Liver (tissue), 9 donors: ENCODE measurements around the gene ZFP36L2. TPM values are rescaled to one million over a fixed set of nuclear protein-coding genes. Genes with fewer than 3 reads are reported as not detected.

Experiments
- DNase-seq: peaks from one replicate; pipeline ENCODE4 v3.0.0-alpha.2; 2017; ENCODE audit warnings: low spot score
- H3K27ac ChIP-seq, 2 donors: one replicate each; pipeline ENCODE4 v1.7.0; 2013; ENCODE audit warnings: inconsistent platforms in 2 of 2, low read length in 2 of 2, control low read depth in 1 of 2, low read depth in 1 of 2, mild to moderate bottlenecking in 1 of 2
- H3K27me3 ChIP-seq, 4 donors: one replicate each; pipeline versions ENCODE4 v1.6.1 to v1.7.0; 2013; ENCODE audit warnings: low read length in 3 of 4, inconsistent platforms in 1 of 4, mild to moderate bottlenecking in 1 of 4, moderate library complexity in 1 of 4; ENCODE audit not compliant: control insufficient read depth in 4 of 4, insufficient read depth in 4 of 4
- H3K36me3 ChIP-seq, 4 donors: one replicate each; pipeline versions ENCODE4 v1.6.1 to v1.7.0; 2013; ENCODE audit warnings: low read length in 3 of 4, mild to moderate bottlenecking in 3 of 4, low read depth in 1 of 4, moderate library complexity in 1 of 4; ENCODE audit not compliant: control insufficient read depth in 4 of 4, insufficient read depth in 3 of 4
- H3K4me1 ChIP-seq, 4 donors: one replicate each; pipeline versions ENCODE4 v1.6.1 to v1.7.0; 2013; ENCODE audit warnings: low read length in 3 of 4, mild to moderate bottlenecking in 3 of 4, moderate library complexity in 1 of 4; ENCODE audit not compliant: control insufficient read depth in 4 of 4, insufficient read depth in 4 of 4
- H3K4me3 ChIP-seq, 3 donors: one replicate each; pipeline versions ENCODE4 v1.6.1 to v1.7.0; 2013; ENCODE audit warnings: low read length in 3 of 3, control low read depth in 1 of 3, low read depth in 1 of 3, mild to moderate bottlenecking in 1 of 3
- H3K9ac ChIP-seq, 2 donors: one replicate each; pipeline ENCODE4 v1.7.0; 2013; ENCODE audit warnings: low read length in 2 of 2, mild to moderate bottlenecking in 2 of 2, moderate library complexity in 2 of 2, control low read depth in 1 of 2, low read depth in 1 of 2
- H3K9me3 ChIP-seq, 4 donors: one replicate each; pipeline versions ENCODE4 v1.6.1 to v1.7.0; 2013; ENCODE audit warnings: low read length in 3 of 4; ENCODE audit not compliant: control insufficient read depth in 4 of 4
- ATF3 ChIP-seq: IDR thresholded peaks from 2 replicates; pipeline ENCODE4 v1.6.1; 2016; ENCODE audit warnings: antibody characterized with exemption
- CTCF ChIP-seq: fragments of 150-350 bp; IDR thresholded peaks from 2 replicates; pipeline ENCODE4 v1.5.1; 2017; ENCODE audit warnings: improper control_type of control experiment, low read depth, low read length; ENCODE audit not compliant: missing input control
- EGR1 ChIP-seq, 2 donors: IDR thresholded peaks; 2 replicates each; pipeline ENCODE4 v1.6.1; 2016 to 2018; ENCODE audit warnings: antibody characterized with exemption in 2 of 2, low read depth in 2 of 2
- FOXA1 ChIP-seq: IDR thresholded peaks from 2 replicates; pipeline ENCODE4 v1.6.1; 2016; ENCODE audit warnings: antibody characterized with exemption
- FOXA2 ChIP-seq: IDR thresholded peaks from 2 replicates; pipeline ENCODE4 v1.6.1; 2016; ENCODE audit warnings: antibody characterized with exemption
- GABPA ChIP-seq, 2 donors: IDR thresholded peaks in 1 of 2; conservative IDR thresholded peaks in 1 of 2; 2 replicates each; pipeline ENCODE4 v1.6.1; 2016; ENCODE audit warnings: antibody characterized with exemption in 2 of 2, mild to moderate bottlenecking in 1 of 2, moderate library complexity in 1 of 2
- HNF4A ChIP-seq, 2 donors: conservative IDR thresholded peaks; 2 replicates each; pipeline ENCODE4 v1.6.1; 2016; ENCODE audit warnings: antibody characterized with exemption in 2 of 2, mild to moderate bottlenecking in 2 of 2
- HNF4G ChIP-seq: IDR thresholded peaks from 2 replicates; pipeline ENCODE4 v1.6.1; 2016; ENCODE audit warnings: antibody characterized with exemption
- JUND ChIP-seq, 2 donors: IDR thresholded peaks; 2 replicates each; pipeline ENCODE4 v1.6.1; 2016; ENCODE audit warnings: antibody characterized with exemption in 2 of 2
- MAX ChIP-seq: IDR thresholded peaks from 2 replicates; pipeline ENCODE4 v1.6.1; 2016; ENCODE audit warnings: antibody characterized with exemption
- NR2F2 ChIP-seq: IDR thresholded peaks from 2 replicates; pipeline ENCODE4 v1.6.1; 2016; ENCODE audit warnings: antibody characterized with exemption
- RAD21 ChIP-seq, 2 donors: IDR thresholded peaks; 2 replicates each; pipeline ENCODE4 v1.6.1; 2016; ENCODE audit warnings: antibody characterized with exemption in 2 of 2, mild to moderate bottlenecking in 2 of 2
- REST ChIP-seq: IDR thresholded peaks from 2 replicates; pipeline ENCODE4 v1.6.1; 2016; ENCODE audit warnings: antibody characterized with exemption, mild to moderate bottlenecking
- RXRA ChIP-seq, 2 donors: IDR thresholded peaks; 2 replicates each; pipeline ENCODE4 v1.6.1; 2017 to 2018; ENCODE audit warnings: antibody characterized with exemption in 2 of 2, mild to moderate bottlenecking in 1 of 2
- SP1 ChIP-seq: IDR thresholded peaks from 2 replicates; pipeline ENCODE4 v1.6.1; 2018; ENCODE audit warnings: antibody characterized with exemption, mild to moderate bottlenecking
- TAF1 ChIP-seq: conservative IDR thresholded peaks from 2 replicates; pipeline ENCODE4 v1.6.1; 2016; ENCODE audit warnings: antibody characterized with exemption, mild to moderate bottlenecking
- YY1 ChIP-seq: IDR thresholded peaks from 2 replicates; pipeline ENCODE4 v1.6.1; 2016; ENCODE audit warnings: antibody characterized with exemption, mild to moderate bottlenecking
- ZBTB33 ChIP-seq: IDR thresholded peaks from 2 replicates; pipeline ENCODE4 v1.6.1; 2016; ENCODE audit warnings: antibody characterized with exemption
- WGBS: extraction: QIAGEN DNeasy Blood & Tissue Kit; methylation state at CpG from one replicate; pipeline ENCODE4 v1.1.7; 2013; 5-methylcytosine and 5-hydroxymethylcytosine counted together
- polyA plus RNA-seq, 2 donors: library from polyadenylated mRNA; stranded (reverse) in 1 of 2; unstranded in 1 of 2; fragments of 200-250 nt in 1 of 2; fragments of >200 nt in 1 of 2; fragmentation: Nextera tagmentation in 1 of 2; extraction: Ambion mirVana in 1 of 2; gene quantifications; one replicate each; pipeline versions ENCODE4 v1.2.1 to v1.2.3, GENCODE V29; 2013 to 2015
- total RNA-seq, 2 donors: library from RNA; depleted of rRNA; stranded (reverse); fragments of >200 nt; gene quantifications; one replicate each; pipeline ENCODE4 v1.2.3, GENCODE V29; 2014
- donor health status: healthy.
- donor health status: healthy.
- donor health status: healthy.
- donor health status: healthy.
- donor health status: healthy.

Gene ZFP36L2
- total and polyA plus RNA-seq, 4 donors = 10.3 to 26.8 (median 18.9) TPM

GRCh38 chr2:43220229-43220751, 6.1 kb downstream of the ZFP36L2 start:
- DNase-seq = no peak
- H3K4me3 ChIP-seq = peak overlapping the region; percentile 48 to 64 (median 50)
- H3K36me3 ChIP-seq = peaks cover 0 to 8% (median 1%) of the 10 kb centered on the region in 4 donors
- H3K27me3 ChIP-seq = no peaks in the 10 kb centered on the region
- 2% methylated on average over 10 of the region's 10 CpGs for WGBS
- TF ChIP-seq NR2F2 (no peak), SP1 (no peak), YY1 (peak; percentile 9)
- H3K27ac ChIP-seq = peak overlapping the region; percentile 76 to 89
- H3K9ac ChIP-seq = peak overlapping the region; percentile 72 to 94
- peaks cover 12 to 61% (median 46%) of the 10 kb centered on the region in 4 donors for H3K4me1 ChIP-seq
- no peaks in the 10 kb centered on the region for H3K9me3 ChIP-seq

GRCh38 chr2:43219383-43220228, 6.8 kb downstream of the ZFP36L2 start:
- Histone ChIP-seq H3K9ac (peak overlapping the region; percentile 72 to 94), H3K4me3 (peak overlapping the region; percentile 48 to 65 (median 50)), H3K27me3 (no peaks in the 10 kb centered on the region), H3K9me3 (no peaks in the 10 kb centered on the region), H3K36me3 (peaks cover 0 to 5% (median 1%) of the 10 kb centered on the region in 4 donors), H3K4me1 (peaks cover 12 to 61% (median 43%) of the 10 kb centered on the region in 4 donors), H3K27ac (peak overlapping the region; percentile 76 to 89)
- peak; percentile 90 for DNase-seq
- TF ChIP-seq FOXA1 = no peak
- TF ChIP-seq RAD21 (IDR thresholded peaks at IDR 0.05) = peak; percentile 32 to 58
- TF ChIP-seq REST = peak; percentile 60
- no peak for TF ChIP-seq JUND (IDR thresholded peaks at IDR 0.05)
- no peak for TF ChIP-seq HNF4G
- peak in 1 of 2 donors; percentile 35 for TF ChIP-seq EGR1 (IDR thresholded peaks at IDR 0.05; ENCODE audit: low read depth in 2 of 2)
- TF ChIP-seq SP1 = peak; percentile 44
- no peak for TF ChIP-seq ZBTB33
- TF ChIP-seq HNF4A (conservative IDR thresholded peaks at IDR 0.05) = peak in 1 of 2 donors; percentile 31
- peak; percentile 52 for TF ChIP-seq YY1
- TF ChIP-seq NR2F2 = peak; percentile 21
- TF ChIP-seq TAF1 = peak; percentile 68
- peak; percentile 77 to 88 for TF ChIP-seq GABPA (IDR thresholded peaks at IDR 0.05 in 1 of 2, conservative IDR thresholded peaks at IDR 0.05 in 1 of 2)
- no peak for TF ChIP-seq ATF3
- TF ChIP-seq CTCF = no peak
- TF ChIP-seq FOXA2 = no peak
- TF ChIP-seq MAX = peak; percentile 77
- TF ChIP-seq RXRA (IDR thresholded peaks at IDR 0.05) = peak in 1 of 2 donors; percentile 24
- WGBS = 4% methylated on average over 35 of the region's 35 CpGs
